Esophagus mucosa (tissue), 1 donor: ENCODE results near the gene EHD1. TPM values are rescaled to one million over a fixed set of nuclear protein-coding genes. Genes with fewer than 3 reads are reported as not detected.

Source experiments
- ATAC-seq: fragments of 200-7000 bp; cut with Tn5 transposase; one replicate; pipeline ENCODE4 v1.9.1; 2020
- total RNA-seq: library from RNA; stranded (reverse); gene quantifications from one replicate; pipeline ENCODE4 v1.2.4, GENCODE V29; 2023
- donor health status: DM: yes; HTN: yes; CAD: no.

EHD1 gene
- total RNA-seq, 1 donor from 2014 or later: 25.6 TPM

GRCh38 chr11:64888729-64889511, 10.5 kb upstream of the EHD1 start:
- ATAC-seq: no peak

GRCh38 chr11:64888406-64888728, 9.9 kb upstream of the EHD1 start:
- ATAC-seq: no peak

- ATAC-seq: peak; percentile 83
These were observed 9.5 kb upstream of the EHD1 start for GRCh38 chr11:64887757-64888405.

- ATAC-seq: no peak
These were observed 8.9 kb upstream of the EHD1 start for GRCh38 chr11:64887234-64887756.

- ATAC-seq: peak; percentile 34
These were observed 7.2 kb upstream of the EHD1 start for GRCh38 chr11:64885367-64886286.

GRCh38 chr11:64884019-64884418, 5.6 kb upstream of the EHD1 start:
- ATAC-seq: no peak

- ATAC-seq: no peak
These were observed 5.2 kb upstream of the EHD1 start for GRCh38 chr11:64883575-64883974.

GRCh38 chr11:64882243-64882642, 3.8 kb upstream of the EHD1 start:
- ATAC-seq: no peak

- ATAC-seq: no peak
These were observed 3.1 kb upstream of the EHD1 start for GRCh38 chr11:64881476-64881875.

GRCh38 chr11:64880240-64881001, 2.0 kb upstream of the EHD1 start:
- ATAC-seq: no peak

GRCh38 chr11:64879244-64879900, 951 bp upstream of the EHD1 start:
- no peak for ATAC-seq

- ATAC-seq: peak; percentile 35
These were observed 263 bp downstream of the EHD1 start for GRCh38 chr11:64878223-64878493.

GRCh38 chr11:64877390-64878222, 815 bp downstream of the EHD1 start:
- ATAC-seq: no peak

- ATAC-seq: no peak
These were observed 1.5 kb downstream of the EHD1 start for GRCh38 chr11:64876835-64877341.

GRCh38 chr11:64876229-64876750, 2.1 kb downstream of the EHD1 start:
- ATAC-seq: no peak

GRCh38 chr11:64875369-64876228, 2.8 kb downstream of the EHD1 start:
- ATAC-seq: no peak

GRCh38 chr11:64874308-64875240, 3.8 kb downstream of the EHD1 start:
- no peak for ATAC-seq

- no peak for ATAC-seq
These were observed 5.5 kb downstream of the EHD1 start for GRCh38 chr11:64872790-64873488.
